AG10803 (cell line): Measurements from ENCODE around the gene ZNF746.

Experiments used
- DNase-seq: peaks from one replicate; pipeline ENCODE4 v3.0.0; 2010; ENCODE audit warnings: low read depth
- H3K4me3 ChIP-seq: 2 replicates; pipeline ENCODE4 v1.5.1; 2011; ENCODE audit warnings: mild to moderate bottlenecking, low read length, control low read depth
- TF ChIP-seq, protein P1 (sequence below): conservative IDR thresholded peaks from 2 replicates; pipeline ENCODE4 v1.5.1; 2011; ENCODE audit warnings: mild to moderate bottlenecking, low read length, control low read depth, inconsistent platforms

The ZNF746 gene

DNA sequence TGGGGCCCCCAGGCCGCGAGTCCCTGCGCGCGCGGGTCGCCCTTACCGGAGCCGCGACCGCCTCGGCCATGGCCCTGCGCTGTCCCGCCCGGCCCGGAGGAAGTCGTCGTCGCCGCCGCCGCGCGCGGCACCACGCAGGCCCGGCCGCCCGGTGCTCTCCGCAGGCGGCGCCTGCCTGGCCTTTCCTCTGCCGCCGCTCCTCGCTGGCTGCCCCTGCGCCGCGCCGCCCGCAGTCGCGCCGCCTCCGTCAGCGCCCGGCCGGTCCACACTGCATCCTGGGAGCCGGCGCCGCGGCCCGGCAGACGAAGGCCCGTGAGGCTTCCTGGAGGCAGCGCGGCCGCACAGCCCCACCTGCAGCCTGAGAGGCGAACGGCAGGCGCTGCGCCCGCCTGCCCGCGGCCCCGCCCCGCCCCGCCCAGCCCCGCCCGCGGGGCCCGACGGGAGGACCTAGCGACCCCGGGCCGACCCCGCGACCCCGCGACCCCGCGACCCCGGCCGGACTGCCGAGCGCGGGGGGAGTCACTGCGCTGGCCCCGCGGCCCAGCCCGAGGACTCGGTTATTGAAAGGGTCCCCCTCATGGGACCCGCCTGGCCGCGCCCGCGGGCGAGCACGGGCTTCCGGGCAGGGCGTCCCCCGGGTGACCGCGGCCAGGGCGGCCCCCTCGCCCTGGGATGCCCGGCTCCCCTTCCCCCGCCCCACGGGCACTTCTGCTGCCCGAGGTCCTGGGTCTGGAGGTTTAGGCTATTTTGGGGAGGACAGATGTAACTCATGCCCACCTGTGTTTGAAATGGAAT is at the start of gene ZNF746:
Gene ZNF746 (minus strand): TSS at position 343 of the 795 bp plus-strand sequence. CDS start 273 bp downstream, at position 70.
- TF ChIP-seq, protein P1, sequence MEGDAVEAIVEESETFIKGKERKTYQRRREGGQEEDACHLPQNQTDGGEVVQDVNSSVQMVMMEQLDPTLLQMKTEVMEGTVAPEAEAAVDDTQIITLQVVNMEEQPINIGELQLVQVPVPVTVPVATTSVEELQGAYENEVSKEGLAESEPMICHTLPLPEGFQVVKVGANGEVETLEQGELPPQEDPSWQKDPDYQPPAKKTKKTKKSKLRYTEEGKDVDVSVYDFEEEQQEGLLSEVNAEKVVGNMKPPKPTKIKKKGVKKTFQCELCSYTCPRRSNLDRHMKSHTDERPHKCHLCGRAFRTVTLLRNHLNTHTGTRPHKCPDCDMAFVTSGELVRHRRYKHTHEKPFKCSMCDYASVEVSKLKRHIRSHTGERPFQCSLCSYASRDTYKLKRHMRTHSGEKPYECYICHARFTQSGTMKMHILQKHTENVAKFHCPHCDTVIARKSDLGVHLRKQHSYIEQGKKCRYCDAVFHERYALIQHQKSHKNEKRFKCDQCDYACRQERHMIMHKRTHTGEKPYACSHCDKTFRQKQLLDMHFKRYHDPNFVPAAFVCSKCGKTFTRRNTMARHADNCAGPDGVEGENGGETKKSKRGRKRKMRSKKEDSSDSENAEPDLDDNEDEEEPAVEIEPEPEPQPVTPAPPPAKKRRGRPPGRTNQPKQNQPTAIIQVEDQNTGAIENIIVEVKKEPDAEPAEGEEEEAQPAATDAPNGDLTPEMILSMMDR: peak; percentile 45
- peak within 1 kb of the TSS; percentile 84 for H3K4me3 ChIP-seq
- peak; percentile 80 for DNase-seq

DNA sequence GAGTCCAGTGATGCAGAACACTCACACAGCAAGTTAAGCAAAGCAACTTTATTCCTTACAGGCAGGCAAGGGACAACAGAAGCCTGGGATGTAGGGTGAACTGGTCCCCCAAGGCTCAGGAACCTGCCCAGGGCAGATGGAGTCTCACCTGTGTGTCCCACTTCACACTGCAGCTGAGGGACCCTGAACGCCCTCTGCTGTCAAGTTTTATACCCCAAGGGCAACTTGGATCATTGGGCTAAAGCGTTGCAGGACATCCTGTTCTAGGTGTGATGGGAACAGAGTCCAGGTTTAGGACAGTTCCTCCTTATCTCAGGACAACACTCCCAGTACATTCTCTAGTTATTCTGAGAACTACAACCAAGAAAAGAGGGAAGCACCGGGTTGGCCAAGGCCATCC is 49.5 kb upstream of the ZNF746 start:
- TF ChIP-seq, protein P1: no peak
- no peak for DNase-seq
- no peak overlapping the region for H3K4me3 ChIP-seq

DNA sequence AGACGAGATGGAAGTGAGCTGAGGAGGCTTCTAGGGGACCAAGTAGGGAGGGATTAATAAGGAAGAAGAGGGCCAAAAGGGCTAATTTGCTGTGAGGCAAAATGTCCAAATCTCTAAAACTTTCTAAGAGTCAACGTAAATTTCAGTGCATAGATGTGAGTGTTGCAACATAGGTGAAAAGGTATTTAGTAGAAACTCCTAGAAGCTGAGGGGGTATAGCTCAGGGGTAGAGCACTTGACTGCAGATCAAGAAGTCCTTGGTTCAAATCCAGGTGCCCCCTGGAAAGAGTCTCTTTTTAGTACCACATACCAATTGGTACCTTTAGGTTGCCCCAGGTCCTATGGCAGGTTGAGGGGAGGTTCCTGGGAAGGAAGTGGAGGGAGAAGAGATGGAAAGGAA is 48.7 kb upstream of the ZNF746 start:
- TF ChIP-seq, protein P1: no peak
- no peak overlapping the region for H3K4me3 ChIP-seq
- DNase-seq: no peak

DNA sequence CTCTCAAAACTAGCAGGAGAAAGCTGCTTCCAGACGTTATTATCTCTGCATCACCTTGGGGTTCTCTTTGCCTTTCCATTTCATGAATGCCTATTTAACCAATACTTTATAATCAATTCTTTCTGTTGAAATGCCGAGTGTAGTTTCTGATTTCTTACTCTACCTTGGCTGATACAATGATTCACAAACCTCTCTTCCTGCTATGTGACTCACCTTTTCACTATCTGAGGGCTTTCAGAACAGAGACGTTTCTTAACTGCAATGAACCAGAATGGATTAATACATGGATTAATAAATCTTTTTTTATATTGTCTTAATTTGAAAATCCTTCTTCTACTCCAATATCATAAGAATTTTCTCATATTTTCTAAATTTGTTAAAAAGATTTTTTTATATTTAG is 46.4 kb upstream of the ZNF746 start:
- DNase-seq: no peak
- no peak overlapping the region for H3K4me3 ChIP-seq
- TF ChIP-seq, protein P1: no peak

DNA sequence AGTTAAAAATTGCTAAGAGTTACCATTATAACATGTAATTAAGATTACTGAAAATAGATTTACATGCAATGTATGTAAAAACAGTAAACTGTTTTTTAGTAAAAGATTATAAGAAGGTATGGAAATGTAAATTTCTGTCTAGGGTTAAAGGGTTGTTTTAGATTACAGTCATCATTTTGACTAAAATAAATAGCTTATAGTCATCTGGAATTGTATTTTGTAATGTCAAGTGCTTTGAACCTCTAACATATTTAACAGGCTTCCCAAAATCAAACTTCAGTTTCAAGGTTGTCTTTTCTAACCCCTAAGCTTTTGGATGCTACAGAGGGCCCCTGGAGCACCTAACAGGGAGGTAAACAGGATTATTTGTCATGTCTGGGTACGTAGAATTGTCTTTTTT is 35.0 kb upstream of the ZNF746 start:
- no peak overlapping the region for H3K4me3 ChIP-seq
- DNase-seq: no peak
- TF ChIP-seq, protein P1: no peak

DNA sequence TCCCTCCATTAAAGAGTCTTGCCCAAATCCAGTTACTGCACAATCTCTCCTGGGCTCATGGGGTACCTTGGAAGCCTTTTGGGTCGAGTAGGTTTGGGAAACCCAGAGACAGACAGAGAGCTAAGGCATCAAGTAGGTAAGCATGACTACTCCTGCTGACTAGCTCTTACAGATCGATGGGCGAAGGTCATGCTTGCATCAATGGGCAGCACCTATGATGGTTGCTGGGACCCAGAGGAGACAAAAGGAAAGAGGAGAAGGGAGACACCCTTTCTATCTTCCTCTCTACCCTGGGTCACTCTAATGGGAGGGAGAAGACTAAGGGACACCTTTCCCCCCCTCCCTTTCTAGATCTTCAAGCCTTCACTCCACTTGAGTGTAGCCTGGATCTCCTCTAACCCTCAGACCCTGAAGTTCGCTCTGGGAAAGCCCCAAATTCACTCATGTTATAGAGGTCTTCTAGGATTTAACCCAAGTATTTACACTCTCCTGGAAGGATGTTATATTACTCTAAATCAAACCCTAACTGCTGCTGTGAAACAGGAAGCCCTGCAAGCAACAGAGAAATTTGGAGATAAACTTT is 31.6 kb upstream of the ZNF746 start:
- no peak for DNase-seq
- H3K4me3 ChIP-seq: no peak overlapping the region
- TF ChIP-seq, protein P1: no peak

DNA sequence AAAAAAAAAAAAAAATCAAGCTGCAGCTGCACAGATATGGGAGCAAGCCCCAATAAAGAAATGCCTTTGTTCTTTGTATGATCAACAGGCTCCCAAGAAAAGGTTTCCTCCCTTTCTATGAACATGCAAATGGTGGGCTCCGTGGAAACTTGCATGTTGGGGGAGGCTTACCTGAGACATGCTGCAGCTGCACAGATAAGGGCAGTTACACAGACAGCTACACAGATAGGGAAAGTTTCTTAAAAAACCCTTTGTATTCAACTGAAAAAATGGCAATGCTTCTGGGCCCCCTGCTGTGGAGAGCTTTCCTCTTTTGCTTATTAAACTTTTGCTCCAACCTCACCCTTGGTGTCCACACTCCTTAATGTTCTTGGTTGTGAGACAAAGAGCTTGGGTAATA is 29.8 kb upstream of the ZNF746 start:
- H3K4me3 ChIP-seq: no peak overlapping the region
- DNase-seq: no peak
- TF ChIP-seq, protein P1: no peak
